ENCODE results near the gene RCBTB1. TPM values are rescaled to one million over a fixed set of nuclear protein-coding genes. Genes with fewer than 3 reads are reported as not detected.

RCBTB1 gene
- total RNA-seq, 1 donor from 2014 or later: 21.6 TPM

DNA sequence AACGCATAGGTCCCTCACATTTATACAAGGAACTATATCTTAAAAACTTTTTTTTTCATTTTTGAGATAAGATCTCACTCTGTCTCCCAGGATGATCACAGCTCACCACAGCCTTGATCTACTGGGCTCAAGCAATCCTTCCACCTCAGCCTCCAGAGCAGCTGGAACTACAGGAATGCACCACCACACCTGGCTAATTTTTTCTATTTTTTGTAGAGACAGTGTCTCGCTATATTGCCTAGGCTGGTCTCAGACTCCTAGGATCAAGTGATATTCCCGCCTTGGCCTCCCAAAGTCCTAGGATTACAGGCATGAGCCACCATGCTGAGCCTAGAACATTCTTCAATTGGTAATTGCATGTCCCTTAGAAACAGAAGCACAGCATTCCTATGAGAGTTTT, 41.7 kb downstream of the RCBTB1 start:
- DNase-seq: no peak
- no peaks in the 10 kb centered on the region for H3K9me3 ChIP-seq (replicated peaks)
- H3K4me1 ChIP-seq: peaks cover 15% of the 10 kb centered on the region
- no peak for TF ChIP-seq CTCF (IDR thresholded peaks at IDR 0.05; ENCODE audit: borderline replicate concordance)
- H3K4me3 ChIP-seq: no peak overlapping the region
- H3K36me3 ChIP-seq: peaks cover 88% of the 10 kb centered on the region
- H3K27me3 ChIP-seq (ENCODE audit: low read depth): no peaks in the 10 kb centered on the region
- H3K27ac ChIP-seq (replicated peaks): no peak overlapping the region
- intact Hi-C loops (cut with micrococcal nuclease): loop anchor here (5.0 kb wide), 1 partner anchor 64 kb away; no protein-coding TSS in a partner anchor

- Histone ChIP-seq H3K36me3 (peaks cover 57% of the 10 kb centered on the region), H3K27ac (replicated peaks) (peak overlapping the region; percentile 67), H3K4me1 (peaks cover 27% of the 10 kb centered on the region), H3K4me3 (peak overlapping the region; percentile 38), H3K27me3 (ENCODE audit: low read depth) (no peaks in the 10 kb centered on the region), H3K9me3 (replicated peaks) (no peaks in the 10 kb centered on the region)
- intact Hi-C loops (cut with micrococcal nuclease): loop anchor here (5.0 kb wide), 1 partner anchor 67 kb away; no protein-coding TSS in a partner anchor
- TF ChIP-seq CTCF (IDR thresholded peaks at IDR 0.05; ENCODE audit: borderline replicate concordance): no peak
- DNase-seq: no peak
These were observed 44.8 kb downstream of the RCBTB1 start for GRCh38 chr13:49540552-49540951.

DNA sequence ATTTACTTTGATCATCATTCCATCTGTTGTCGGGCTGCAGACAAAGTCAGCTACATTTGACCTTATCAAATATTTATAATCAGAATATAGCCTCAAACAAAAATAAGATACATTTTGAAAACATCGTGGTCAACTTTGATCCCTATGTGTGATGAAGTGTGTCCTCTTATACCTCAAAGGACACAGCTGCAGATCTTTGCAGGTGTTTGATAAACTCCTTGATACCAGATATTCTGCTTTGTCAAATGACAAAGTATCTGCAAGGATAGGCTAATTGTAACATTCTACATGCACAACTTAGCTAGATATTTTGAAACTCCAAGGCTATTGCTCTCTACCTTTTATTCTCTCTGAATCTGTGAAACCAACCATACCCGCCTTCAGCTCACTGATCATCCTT, 45.6 kb downstream of the RCBTB1 start:
- DNase-seq: no peak
- H3K27me3 ChIP-seq (ENCODE audit: low read depth): no peaks in the 10 kb centered on the region
- H3K36me3 ChIP-seq: peaks cover 49% of the 10 kb centered on the region
- H3K4me3 ChIP-seq: no peak overlapping the region
- peaks cover 27% of the 10 kb centered on the region for H3K4me1 ChIP-seq
- TF ChIP-seq CTCF (IDR thresholded peaks at IDR 0.05; ENCODE audit: borderline replicate concordance): no peak
- intact Hi-C loops (cut with micrococcal nuclease): loop anchor here (5.0 kb wide), 1 partner anchor 68 kb away; no protein-coding TSS in a partner anchor
- no peak overlapping the region for H3K27ac ChIP-seq (replicated peaks)
- H3K9me3 ChIP-seq (replicated peaks): no peaks in the 10 kb centered on the region

GRCh38 chr13:49539313-49539712, 46.0 kb downstream of the RCBTB1 start:
- H3K36me3 ChIP-seq: peaks cover 45% of the 10 kb centered on the region
- TF ChIP-seq CTCF (IDR thresholded peaks at IDR 0.05; ENCODE audit: borderline replicate concordance): no peak
- no peak overlapping the region for H3K27ac ChIP-seq (replicated peaks)
- no peaks in the 10 kb centered on the region for H3K27me3 ChIP-seq (ENCODE audit: low read depth)
- no peaks in the 10 kb centered on the region for H3K9me3 ChIP-seq (replicated peaks)
- H3K4me3 ChIP-seq: no peak overlapping the region
- intact Hi-C loops (cut with micrococcal nuclease): no loop called here
- no peak for DNase-seq
- H3K4me1 ChIP-seq: peaks cover 27% of the 10 kb centered on the region

- H3K9me3 ChIP-seq (replicated peaks): no peaks in the 10 kb centered on the region
- no peak for TF ChIP-seq CTCF (IDR thresholded peaks at IDR 0.05; ENCODE audit: borderline replicate concordance)
- H3K27ac ChIP-seq (replicated peaks): no peak overlapping the region
- peaks cover 34% of the 10 kb centered on the region for H3K4me1 ChIP-seq
- no peak for DNase-seq
- intact Hi-C loops (cut with micrococcal nuclease): no loop called here
- peaks cover 40% of the 10 kb centered on the region for H3K36me3 ChIP-seq
- H3K4me3 ChIP-seq: no peak overlapping the region
- no peaks in the 10 kb centered on the region for H3K27me3 ChIP-seq (ENCODE audit: low read depth)
These were observed 47.0 kb downstream of the RCBTB1 start for GRCh38 chr13:49538404-49538803.

All from left ventricle myocardium inferior (tissue), 1 donor.